K562 (cell line): ENCODE data around the gene GXYLT2. TPM values are rescaled to one million over a fixed set of nuclear protein-coding genes. Genes with fewer than 3 reads are reported as not detected.
A peak's percentile ranks its signal among the peaks of the same experiment; 100 is the strongest.

Experiments
- ATAC-seq: fragments of 200-7000 bp; cut with Tn5 transposase; 3 replicates; pipeline ENCODE4 v1.9.1; 2020; ENCODE audit warnings: moderate library complexity
- BruUV-seq: library from RNA; stranded (reverse); fragments of 400-500 nt; replicated peaks from 2 replicates; lab custom pipeline; 2021; lab: Mats Ljungman, UMichigan
- CTCF ChIA-PET: fragments of 300-600 bp; formaldehyde crosslinking; extraction: SDS; loops from one replicate; lab custom pipeline; 2021; ENCODE audit warnings: low intra/inter-chr PET ratio; lab: Yijun Ruan, JAX
- POLR2A ChIA-PET: fragments of 300-600, 350-650 bp; sonication (Branson Sonifier 250); formaldehyde crosslinking; extraction: SDS; loops from one replicate; lab custom pipeline; 2021; ENCODE audit warnings: antibody characterized with exemption, inconsistent platforms; lab: Yijun Ruan, JAX
- DNase-seq, 4 experiments: peaks; one replicate each; pipeline versions ENCODE4 v3.0.0 to v3.0.0-alpha.2; 2011 to 2018; ENCODE audit warnings: low spot score in 3 of 4, mixed read lengths in 3 of 4; ENCODE audit errors: extremely low read depth in 1 of 4
- FAIRE-seq: peaks from 2 replicates; lab custom pipeline; 2011; peaks lifted over from hg19 to GRCh38; lab: Jason Lieb, UNC
- H2AFZ ChIP-seq: 2 replicates; pipeline ENCODE4 v1.6.0; 2011; ENCODE audit warnings: low read depth, low read length, control low read depth, inconsistent platforms
- H3K27ac ChIP-seq: fragments of 200-600 bp; 3 replicates; pipeline ENCODE4 v1.8.0; 2011; ENCODE audit warnings: low read depth, mild to moderate bottlenecking, control low read depth, inconsistent platforms, low read length, moderate library complexity, mixed read lengths; ENCODE audit errors: extremely low read depth
- H3K27me3 ChIP-seq, 2 experiments: fragments of 300-600 bp in 1 of 2; 2 replicates in 1 of 2; 3 replicates in 1 of 2; pipeline versions ENCODE4 v1.6.0 to v1.8.0; 2011; ENCODE audit warnings: inconsistent platforms in 2 of 2, low read length in 2 of 2, mild to moderate bottlenecking in 1 of 2, mixed read lengths in 1 of 2, moderate library complexity in 1 of 2; ENCODE audit not compliant: control insufficient read depth in 2 of 2, insufficient read depth in 2 of 2
- H3K36me3 ChIP-seq: fragments of 300-600 bp; 3 replicates; pipeline ENCODE4 v1.8.0; 2011; ENCODE audit warnings: mild to moderate bottlenecking, low read length, inconsistent platforms; ENCODE audit not compliant: control insufficient read depth, insufficient read depth
- H3K4me1 ChIP-seq, 2 experiments: fragments of 200-600 bp in 1 of 2; replicated peaks in 1 of 2; 2 replicates in 1 of 2; 3 replicates in 1 of 2; pipeline versions ENCODE4 v1.5.1 to v1.8.0; 2011; ENCODE audit warnings: inconsistent platforms in 2 of 2, low read length in 2 of 2, mild to moderate bottlenecking in 1 of 2, mixed read lengths in 1 of 2, moderate library complexity in 1 of 2; ENCODE audit not compliant: control insufficient read depth in 2 of 2, insufficient read depth in 2 of 2
- H3K4me2 ChIP-seq: 2 replicates; pipeline ENCODE4 v1.6.1; 2011; ENCODE audit warnings: low read length, control low read depth, inconsistent platforms, mixed read lengths; ENCODE audit not compliant: insufficient read depth
- H3K4me3 ChIP-seq: fragments of 200-600 bp; sonication (generic), shearing (Covaris generic); 2 replicates; pipeline ENCODE4 v1.5.1; 2016; ENCODE audit warnings: control low read depth, inconsistent platforms
- H3K79me2 ChIP-seq: fragments of 200-600 bp; 3 replicates; pipeline ENCODE4 v1.8.0; 2011; ENCODE audit warnings: low read length, inconsistent platforms; ENCODE audit not compliant: control insufficient read depth, insufficient read depth
- H3K9ac ChIP-seq, 2 experiments: 2 replicates each; pipeline versions ENCODE4 v1.6.0 to v1.6.1; 2011; ENCODE audit warnings: low read depth in 2 of 2, low read length in 2 of 2, control low read depth in 1 of 2, inconsistent platforms in 1 of 2, mild to moderate bottlenecking in 1 of 2, mixed read lengths in 1 of 2; ENCODE audit not compliant: insufficient read depth in 1 of 2
- H3K9me1 ChIP-seq: one replicate; pipeline ENCODE4 v1.6.0; 2011; ENCODE audit warnings: inconsistent platforms, mild to moderate bottlenecking, low read length, moderate library complexity; ENCODE audit not compliant: control insufficient read depth, insufficient read depth
- H3K9me3 ChIP-seq: replicated peaks from 2 replicates; pipeline ENCODE4 v1.5.1; 2011; ENCODE audit warnings: low read depth, low read length, inconsistent platforms; ENCODE audit not compliant: control insufficient read depth, insufficient read depth
- H4K20me1 ChIP-seq: replicated peaks from 2 replicates; pipeline ENCODE4 v1.6.1; 2011; ENCODE audit warnings: low read length, inconsistent platforms, mixed read lengths; ENCODE audit not compliant: control insufficient read depth, insufficient read depth
- FOXJ3 ChIP-seq: sonication (generic); formaldehyde crosslinking; IDR thresholded peaks from 2 replicates; pipeline ENCODE4 v1.4.0; 2020; ENCODE audit warnings: mild to moderate bottlenecking, missing genetic modification reagents
- HLTF ChIP-seq: fragments of 450-650 bp; IDR thresholded peaks from 2 replicates; pipeline ENCODE4 v1.6.1; 2016
- L3MBTL2 ChIP-seq: fragments of 450-650 bp; IDR thresholded peaks from 2 replicates; pipeline ENCODE4 v1.6.1; 2016; ENCODE audit warnings: mild to moderate bottlenecking, moderate library complexity
- NR2C2 ChIP-seq, 2 experiments: fragments of 200-800 bp in 1 of 2; sonication (Bioruptor generic) in 1 of 2; sonication (generic) in 1 of 2; formaldehyde crosslinking in 1 of 2; IDR thresholded peaks; 2 replicates each; pipeline versions ENCODE4 v1.6.1 to v1.8.0; 2016 to 2022; ENCODE audit warnings: mild to moderate bottlenecking in 1 of 2, missing compliant biosample characterization in 1 of 2, missing genetic modification characterization in 1 of 2, missing genetic modification reagents in 1 of 2
- ZBTB40 ChIP-seq, 2 experiments: fragments of 450-650 bp in 1 of 2; sonication (generic) in 1 of 2; formaldehyde crosslinking in 1 of 2; IDR thresholded peaks; 2 replicates each; pipeline versions ENCODE4 v1.7.1 to v1.9.0; 2016 to 2022; ENCODE audit warnings: inconsistent platforms in 1 of 2, mild to moderate bottlenecking in 1 of 2, missing genetic modification reagents in 1 of 2
- WGBS: fragments of 100-300 bp; shearing (Covaris generic); methylation state at CpG from one replicate; pipeline ENCODE4 v1.1.6; 2016; ENCODE audit warnings: low coverage, mixed read lengths; ENCODE audit not compliant: insufficient coverage; ENCODE audit errors: missing lambda C conversion rate; 5-methylcytosine and 5-hydroxymethylcytosine counted together
- in situ Hi-C: fragments of 300-500 bp; cut with MboI; formaldehyde crosslinking; loops from 4 replicates; pipeline ENCODE4 v1.15.0; 2018; ENCODE audit warnings: inconsistent platforms, mixed read lengths
- intact Hi-C: fragments of 100-400 bp; cut with micrococcal nuclease; formaldehyde crosslinking; loops from 2 replicates; pipeline ENCODE4 v1.14.2; 2022
- polyA plus RNA-seq, 8 experiments: library from polyadenylated mRNA; depleted of rRNA in 4 of 8; stranded (reverse) in 5 of 8; unstranded in 3 of 8; fragments of >200 nt; fragmentation: Nextera tagmentation in 2 of 8; fragmentation: Illumina TruSeq in 1 of 8; extraction: Ambion mirVana in 2 of 8; extraction: Trizol in 1 of 8; gene quantifications; 2 replicates each; pipeline versions ENCODE4 v1.2.1 to v1.2.3, GENCODE V29; 2011 to 2014; ENCODE audit warnings: inconsistent platforms in 1 of 8, missing spikeins in 1 of 8
- total RNA-seq, 7 experiments: library from RNA; depleted of rRNA in 6 of 7; stranded (reverse); fragments of >200 nt in 6 of 7; fragmentation: Illumina TruSeq in 2 of 7; extraction: Trizol in 2 of 7; gene quantifications; 2 replicates each; pipeline versions ENCODE4 v1.2.1 to v1.2.3, GENCODE V29; 2011 to 2021; ENCODE audit warnings: low replicate concordance in 1 of 7

GXYLT2 gene
- total and polyA plus RNA-seq, 9 of the 15 experiments (the other 6 are each of a cell fraction or from before 2014, with no cell fraction given) = 0.71 to 6.0 (median 3.3) TPM

- no peaks in the 10 kb centered on the region for H3K9me1 ChIP-seq
- no peaks in the 10 kb centered on the region for H3K27me3 ChIP-seq
- H3K4me3 ChIP-seq = peak overlapping the region; percentile 41
- H3K4me2 ChIP-seq = peak overlapping the region; percentile 66
- peak in 1 of 4 experiments; percentile 24 for DNase-seq
- ATAC-seq = peak; percentile 6; the same call in 2 of the 3 replicates
- H3K9me3 ChIP-seq = no peaks in the 10 kb centered on the region
- peak overlapping the region; percentile 89 for H2AFZ ChIP-seq
- H3K79me2 ChIP-seq = no peaks in the 10 kb centered on the region
- in situ Hi-C loops = no loop called here
- 6% methylated on average over 18 of the region's 21 CpGs for whole genome bisulfite sequencing
- peaks cover 4 to 25% of the 10 kb centered on the region in 2 experiments; a peak in 3 of 5 replicates for H3K4me1 ChIP-seq
- no peaks in the 10 kb centered on the region for H3K36me3 ChIP-seq
- H3K9ac ChIP-seq = peak overlapping the region; percentile 61 to 89
- no peak for FAIRE-seq
- peak overlapping the region; percentile 40; the same call in 1 of the 3 replicates for H3K27ac ChIP-seq
- CTCF ChIA-PET = interaction anchor here (0.5 kb wide), 1 partner anchor 964 kb away, joined by 3 read pairs; no protein-coding TSS in a partner anchor
- BruUV-seq = TSS peak; percentile 50
- intact Hi-C loops = loop anchor here (5.0 kb wide), 3 partner anchors 41 to 109 kb away; partner anchors contain the start of genes PPP4R2 and SHQ1
- POLR2A ChIA-PET = interaction anchor here (0.6 to 3.0 kb wide), 2 partner anchors 9 to 40 kb away, joined by 3 to 13 read pairs; no protein-coding TSS in a partner anchor
- H4K20me1 ChIP-seq = no peaks in the 10 kb centered on the region
- TF ChIP-seq NR2C2 (CRISPR knock-in tag; IDR thresholded peaks at IDR 0.05) = no peak
- TF ChIP-seq NR2C2 (tag; IDR thresholded peaks at IDR 0.05) = peak; percentile 70
- TF ChIP-seq HLTF = no peak
- TF ChIP-seq FOXJ3 = no peak
- peak; percentile 45 for TF ChIP-seq L3MBTL2
- peak; percentile 38; the same call in 1 of the 2 replicates for TF ChIP-seq ZBTB40 (IDR thresholded peaks at IDR 0.05)
- no peak for TF ChIP-seq ZBTB40 (CRISPR knock-in tag; IDR thresholded peaks at IDR 0.05)
Observed at GRCh38 chr3:72888546-72889309, 882 bp downstream of the GXYLT2 start.
